HL-60 (cell line): ENCODE data around the gene CCNE1.

Experiments
- GABPA ChIP-seq: IDR thresholded peaks from 2 replicates; pipeline ENCODE4 v1.6.1; 2012; ENCODE audit warnings: low read depth
- POLR2AphosphoS5 ChIP-seq: IDR thresholded peaks from 2 replicates; pipeline ENCODE4 v1.6.1; 2012; ENCODE audit warnings: low read depth
- SPI1 ChIP-seq: IDR thresholded peaks from 2 replicates; pipeline ENCODE4 v1.6.1; 2012; ENCODE audit warnings: low read depth, mild to moderate bottlenecking, borderline replicate concordance
- TF ChIP-seq, protein P1 (sequence below): IDR thresholded peaks from one replicate; pipeline ENCODE4 v1.5.1; 2011; ENCODE audit warnings: low read length, control low read depth, inconsistent platforms; ENCODE audit not compliant: insufficient read depth
- TF ChIP-seq, protein P2 (sequence below): IDR thresholded peaks from 2 replicates; pipeline ENCODE4 v1.6.1; 2012; ENCODE audit warnings: low read depth; ENCODE audit not compliant: insufficient replicate concordance

DNA sequence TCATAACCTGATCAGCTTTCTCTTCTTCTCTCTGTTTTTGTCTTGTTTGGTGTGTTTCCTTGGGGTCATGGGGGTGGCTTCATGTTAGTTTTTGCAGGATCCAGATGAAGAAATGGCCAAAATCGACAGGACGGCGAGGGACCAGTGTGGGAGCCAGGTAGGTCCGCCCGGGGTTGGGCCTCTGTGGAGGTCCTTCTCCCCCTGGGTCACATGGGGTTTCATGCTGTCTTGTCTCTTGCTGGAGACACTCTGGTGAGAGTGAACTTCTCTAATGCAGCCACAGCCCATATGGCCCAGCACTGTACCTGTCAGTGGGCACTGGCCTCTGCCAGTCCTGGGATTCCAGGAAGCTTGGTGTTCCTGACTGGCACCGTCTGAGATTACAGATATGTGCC, 1.1 kb downstream of the CCNE1 start:
- TF ChIP-seq, protein P1, sequence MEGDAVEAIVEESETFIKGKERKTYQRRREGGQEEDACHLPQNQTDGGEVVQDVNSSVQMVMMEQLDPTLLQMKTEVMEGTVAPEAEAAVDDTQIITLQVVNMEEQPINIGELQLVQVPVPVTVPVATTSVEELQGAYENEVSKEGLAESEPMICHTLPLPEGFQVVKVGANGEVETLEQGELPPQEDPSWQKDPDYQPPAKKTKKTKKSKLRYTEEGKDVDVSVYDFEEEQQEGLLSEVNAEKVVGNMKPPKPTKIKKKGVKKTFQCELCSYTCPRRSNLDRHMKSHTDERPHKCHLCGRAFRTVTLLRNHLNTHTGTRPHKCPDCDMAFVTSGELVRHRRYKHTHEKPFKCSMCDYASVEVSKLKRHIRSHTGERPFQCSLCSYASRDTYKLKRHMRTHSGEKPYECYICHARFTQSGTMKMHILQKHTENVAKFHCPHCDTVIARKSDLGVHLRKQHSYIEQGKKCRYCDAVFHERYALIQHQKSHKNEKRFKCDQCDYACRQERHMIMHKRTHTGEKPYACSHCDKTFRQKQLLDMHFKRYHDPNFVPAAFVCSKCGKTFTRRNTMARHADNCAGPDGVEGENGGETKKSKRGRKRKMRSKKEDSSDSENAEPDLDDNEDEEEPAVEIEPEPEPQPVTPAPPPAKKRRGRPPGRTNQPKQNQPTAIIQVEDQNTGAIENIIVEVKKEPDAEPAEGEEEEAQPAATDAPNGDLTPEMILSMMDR, result no peak
- TF ChIP-seq POLR2AphosphoS5, result no peak
- TF ChIP-seq, protein P2, sequence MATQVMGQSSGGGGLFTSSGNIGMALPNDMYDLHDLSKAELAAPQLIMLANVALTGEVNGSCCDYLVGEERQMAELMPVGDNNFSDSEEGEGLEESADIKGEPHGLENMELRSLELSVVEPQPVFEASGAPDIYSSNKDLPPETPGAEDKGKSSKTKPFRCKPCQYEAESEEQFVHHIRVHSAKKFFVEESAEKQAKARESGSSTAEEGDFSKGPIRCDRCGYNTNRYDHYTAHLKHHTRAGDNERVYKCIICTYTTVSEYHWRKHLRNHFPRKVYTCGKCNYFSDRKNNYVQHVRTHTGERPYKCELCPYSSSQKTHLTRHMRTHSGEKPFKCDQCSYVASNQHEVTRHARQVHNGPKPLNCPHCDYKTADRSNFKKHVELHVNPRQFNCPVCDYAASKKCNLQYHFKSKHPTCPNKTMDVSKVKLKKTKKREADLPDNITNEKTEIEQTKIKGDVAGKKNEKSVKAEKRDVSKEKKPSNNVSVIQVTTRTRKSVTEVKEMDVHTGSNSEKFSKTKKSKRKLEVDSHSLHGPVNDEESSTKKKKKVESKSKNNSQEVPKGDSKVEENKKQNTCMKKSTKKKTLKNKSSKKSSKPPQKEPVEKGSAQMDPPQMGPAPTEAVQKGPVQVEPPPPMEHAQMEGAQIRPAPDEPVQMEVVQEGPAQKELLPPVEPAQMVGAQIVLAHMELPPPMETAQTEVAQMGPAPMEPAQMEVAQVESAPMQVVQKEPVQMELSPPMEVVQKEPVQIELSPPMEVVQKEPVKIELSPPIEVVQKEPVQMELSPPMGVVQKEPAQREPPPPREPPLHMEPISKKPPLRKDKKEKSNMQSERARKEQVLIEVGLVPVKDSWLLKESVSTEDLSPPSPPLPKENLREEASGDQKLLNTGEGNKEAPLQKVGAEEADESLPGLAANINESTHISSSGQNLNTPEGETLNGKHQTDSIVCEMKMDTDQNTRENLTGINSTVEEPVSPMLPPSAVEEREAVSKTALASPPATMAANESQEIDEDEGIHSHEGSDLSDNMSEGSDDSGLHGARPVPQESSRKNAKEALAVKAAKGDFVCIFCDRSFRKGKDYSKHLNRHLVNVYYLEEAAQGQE, result no peak
- TF ChIP-seq SPI1, result no peak
- no peak for TF ChIP-seq GABPA
